GM12872 (cell line): ENCODE data around the gene OTOP2.

Experiments
- CTCF ChIP-seq: IDR thresholded peaks from 3 replicates; pipeline ENCODE4 v1.5.1; 2011; ENCODE audit warnings: low read depth, mild to moderate bottlenecking, low read length, moderate library complexity; ENCODE audit not compliant: insufficient read depth

Gene OTOP2

GRCh38 chr17:74978240-74978639 is 54.2 kb downstream of the OTOP2 start:
- TF ChIP-seq CTCF = no peak

GRCh38 chr17:74979408-74980146 is 55.5 kb downstream of the OTOP2 start:
- no peak for TF ChIP-seq CTCF

GRCh38 chr17:74981318-74981978 is 57.4 kb downstream of the OTOP2 start:
- no peak for TF ChIP-seq CTCF

- no peak for TF ChIP-seq CTCF
Observed at GRCh38 chr17:74981979-74982662, 58.0 kb downstream of the OTOP2 start.
